NCI-H2196 (cell line): Measurements from ENCODE around the gene RNF187.

Source experiments
- DNase-seq: peaks from one replicate; lab custom pipeline; 2025; ENCODE audit not compliant: unreplicated experiment; lab: John Stamatoyannopoulos, UW

Gene RNF187

GRCh38 chr1:228508840-228509415 lies 21.7 kb downstream of the RNF187 start:
- DNase-seq: no peak

DNA sequence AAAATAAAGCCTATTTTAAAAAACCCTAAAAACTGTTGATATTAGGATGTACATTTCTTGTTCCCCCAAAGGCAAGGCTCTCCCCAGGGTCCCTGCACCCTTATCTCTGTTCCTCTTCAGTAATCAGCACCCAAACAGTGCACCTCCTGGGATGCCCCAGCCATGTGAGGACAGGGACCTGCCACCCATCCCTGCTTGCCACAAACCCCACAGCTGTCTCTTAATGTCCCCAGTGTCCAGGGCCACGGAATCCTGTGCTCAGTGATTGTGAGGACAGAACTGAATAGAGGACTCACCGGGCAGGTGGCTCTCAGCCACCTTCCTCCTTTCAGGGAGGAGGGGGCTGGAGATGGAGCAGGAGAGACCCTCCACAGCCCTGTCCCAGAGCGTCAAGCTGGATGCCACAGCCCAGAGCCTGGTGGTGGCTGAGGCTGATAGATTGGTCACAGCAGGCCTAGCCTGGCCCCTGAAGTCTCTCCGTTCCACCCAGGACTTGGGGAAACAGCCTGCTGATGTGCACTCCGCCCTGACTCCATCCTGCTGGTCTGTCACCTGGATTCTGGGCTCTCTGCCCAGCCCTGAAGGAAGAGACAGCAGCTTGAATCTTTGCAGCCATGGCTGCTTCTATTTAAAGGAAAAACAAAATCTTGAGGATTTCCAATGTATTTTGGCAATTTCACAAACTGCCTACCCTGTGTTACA lies 23.1 kb downstream of the RNF187 start:
- DNase-seq: no peak

DNA sequence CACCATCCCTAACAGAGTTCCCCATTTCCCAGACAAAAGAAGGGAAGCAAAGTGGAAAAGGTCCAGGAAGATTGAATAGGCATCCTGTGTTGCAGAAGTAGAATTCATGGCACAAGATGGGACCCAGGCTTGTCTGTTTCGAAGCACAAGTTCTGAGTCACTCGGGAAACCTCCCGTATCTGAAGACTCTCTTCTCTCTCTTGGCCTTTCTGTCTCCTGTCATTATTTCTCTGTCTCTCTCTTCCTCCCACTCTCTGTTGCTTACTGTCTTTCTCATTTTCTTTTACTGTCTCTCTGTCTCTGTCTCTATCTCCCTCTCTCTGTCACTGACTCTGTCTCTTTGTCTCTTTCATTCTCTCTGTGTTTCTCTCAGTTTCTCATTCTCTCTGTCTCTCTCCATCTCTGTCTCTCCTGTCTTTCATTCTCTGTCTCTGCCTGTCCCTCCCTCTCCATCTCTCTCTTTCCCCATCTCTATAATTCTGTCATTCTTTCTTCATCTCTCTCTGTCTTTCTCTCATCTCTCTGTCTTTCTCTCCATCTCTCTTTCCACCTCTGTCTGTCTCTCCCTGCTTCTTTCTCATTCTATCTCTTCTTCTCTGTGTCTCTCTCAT lies 23.7 kb downstream of the RNF187 start:
- no peak for DNase-seq

DNA sequence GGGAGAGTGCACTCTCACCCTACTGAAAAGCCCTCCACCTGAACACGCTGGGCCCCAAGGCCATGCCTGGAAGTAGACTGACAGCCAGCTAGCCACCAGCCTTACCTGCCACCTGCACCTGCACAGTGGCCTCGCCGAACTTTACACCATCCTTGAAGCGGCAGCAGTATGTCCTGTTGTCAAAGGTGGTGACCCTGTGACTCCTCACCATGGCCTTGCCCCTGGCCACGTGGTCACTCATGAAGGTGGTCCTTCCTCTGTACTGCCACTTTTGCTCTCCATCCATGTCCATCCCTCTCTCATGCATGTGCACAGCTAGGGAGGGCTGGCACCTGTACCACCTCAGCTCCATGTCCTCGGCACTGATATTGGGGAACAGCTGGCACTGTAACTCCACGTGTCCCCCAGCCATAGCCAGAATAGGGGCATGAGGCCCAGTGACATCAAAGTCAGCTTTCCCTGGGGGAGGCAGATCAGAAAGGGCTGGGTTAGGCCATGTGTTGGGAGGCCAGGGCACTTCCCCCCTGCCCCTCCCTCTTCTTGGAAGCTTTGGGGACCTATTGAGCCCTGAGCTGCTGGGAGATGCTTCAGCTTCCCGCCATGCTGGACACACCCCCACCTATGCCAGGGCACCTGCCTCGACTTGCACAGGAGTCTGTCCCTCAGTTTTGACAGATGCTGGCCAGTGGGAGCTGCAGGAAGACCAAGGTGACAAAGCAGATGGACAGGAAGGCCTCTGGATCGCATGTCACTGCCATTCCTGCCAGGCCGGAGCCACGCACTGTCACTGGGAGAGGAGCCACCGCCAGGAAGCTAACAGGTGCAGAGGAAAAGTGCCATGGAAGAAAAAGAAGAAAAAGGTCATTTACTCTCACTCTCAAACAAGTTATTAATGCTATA lies 24.6 kb downstream of the RNF187 start:
- no peak for DNase-seq

GRCh38 chr1:228512781-228513198 lies 25.6 kb downstream of the RNF187 start:
- no peak for DNase-seq

- DNase-seq: no peak
These were observed 26.2 kb downstream of the RNF187 start for GRCh38 chr1:228513236-228513900.

GRCh38 chr1:228514421-228514820 lies 27.2 kb downstream of the RNF187 start:
- no peak for DNase-seq

GRCh38 chr1:228515200-228515834 lies 28.1 kb downstream of the RNF187 start:
- DNase-seq: peak; percentile 14

DNA sequence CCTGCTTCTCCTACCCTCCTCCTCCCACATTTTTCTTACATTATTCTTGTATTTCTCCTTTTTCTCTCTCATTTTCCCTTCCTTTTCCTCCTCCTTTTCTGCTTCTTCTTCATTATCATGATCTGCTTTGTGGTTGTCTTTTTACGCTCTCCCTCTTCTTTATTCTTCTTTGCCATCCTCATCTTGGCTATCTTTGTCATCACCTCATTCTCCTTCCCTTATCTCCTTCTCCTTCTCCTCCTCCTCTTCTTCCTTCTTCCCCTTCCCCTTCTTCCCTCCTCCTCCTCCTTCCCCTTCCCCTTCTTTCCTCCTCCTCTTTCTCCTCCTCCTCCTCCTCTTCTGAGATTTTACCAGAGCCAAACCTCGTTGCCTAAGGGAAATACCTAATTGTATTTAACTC lies 30.5 kb downstream of the RNF187 start:
- no peak for DNase-seq

DNA sequence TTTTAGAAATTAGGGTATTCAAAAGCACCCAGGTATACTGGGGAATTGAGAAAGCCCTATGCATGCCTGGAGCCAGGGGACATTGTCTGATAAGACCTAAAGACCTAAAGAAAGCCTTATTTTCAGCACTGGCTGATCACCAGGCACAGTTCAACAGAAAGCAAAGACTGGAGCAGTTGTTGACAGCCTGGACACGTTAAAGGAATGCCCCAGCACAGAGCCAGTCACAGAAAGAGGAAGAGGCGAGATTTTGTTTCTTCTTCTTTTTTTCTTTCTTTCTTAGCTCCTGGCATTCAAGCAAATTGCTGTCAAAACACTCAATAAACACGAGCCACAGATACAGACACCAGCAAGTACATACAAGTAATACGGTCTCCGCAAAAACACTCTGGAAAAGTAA lies 40.4 kb downstream of the RNF187 start:
- no peak for DNase-seq

GRCh38 chr1:228528612-228529011 lies 41.4 kb downstream of the RNF187 start:
- no peak for DNase-seq

DNA sequence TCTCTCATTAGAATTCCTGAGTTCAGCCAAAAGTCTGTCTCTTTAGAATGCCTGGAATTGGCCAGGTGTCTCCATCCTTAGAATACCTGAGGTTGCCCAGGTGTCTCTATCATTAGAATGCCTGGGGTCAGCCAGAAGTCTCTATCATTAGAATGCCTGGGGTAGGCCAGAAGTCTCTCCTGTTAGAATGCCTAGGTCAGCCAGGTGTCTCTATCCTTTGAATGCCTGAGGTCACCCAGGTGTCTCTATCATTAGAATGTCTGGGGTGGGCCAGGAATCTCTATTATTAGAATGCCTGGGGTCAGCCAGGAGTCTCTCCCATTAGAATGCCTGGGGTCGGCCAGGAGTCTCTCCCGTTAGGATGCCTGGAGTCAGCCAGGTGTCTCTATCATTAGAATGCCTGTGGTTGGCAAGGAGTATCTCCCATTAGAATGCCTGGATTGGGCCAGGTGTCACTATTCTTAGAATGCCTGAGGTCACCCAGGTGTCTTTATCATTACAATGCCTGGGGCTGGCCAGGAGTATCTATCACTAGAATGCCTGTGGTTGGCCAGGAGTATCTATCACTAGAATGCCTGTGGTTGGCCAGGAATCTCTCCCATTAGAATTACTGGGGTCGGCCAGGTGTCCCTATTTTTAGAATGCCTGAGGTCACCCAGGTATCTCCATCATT lies 43.0 kb downstream of the RNF187 start:
- no peak for DNase-seq

DNA sequence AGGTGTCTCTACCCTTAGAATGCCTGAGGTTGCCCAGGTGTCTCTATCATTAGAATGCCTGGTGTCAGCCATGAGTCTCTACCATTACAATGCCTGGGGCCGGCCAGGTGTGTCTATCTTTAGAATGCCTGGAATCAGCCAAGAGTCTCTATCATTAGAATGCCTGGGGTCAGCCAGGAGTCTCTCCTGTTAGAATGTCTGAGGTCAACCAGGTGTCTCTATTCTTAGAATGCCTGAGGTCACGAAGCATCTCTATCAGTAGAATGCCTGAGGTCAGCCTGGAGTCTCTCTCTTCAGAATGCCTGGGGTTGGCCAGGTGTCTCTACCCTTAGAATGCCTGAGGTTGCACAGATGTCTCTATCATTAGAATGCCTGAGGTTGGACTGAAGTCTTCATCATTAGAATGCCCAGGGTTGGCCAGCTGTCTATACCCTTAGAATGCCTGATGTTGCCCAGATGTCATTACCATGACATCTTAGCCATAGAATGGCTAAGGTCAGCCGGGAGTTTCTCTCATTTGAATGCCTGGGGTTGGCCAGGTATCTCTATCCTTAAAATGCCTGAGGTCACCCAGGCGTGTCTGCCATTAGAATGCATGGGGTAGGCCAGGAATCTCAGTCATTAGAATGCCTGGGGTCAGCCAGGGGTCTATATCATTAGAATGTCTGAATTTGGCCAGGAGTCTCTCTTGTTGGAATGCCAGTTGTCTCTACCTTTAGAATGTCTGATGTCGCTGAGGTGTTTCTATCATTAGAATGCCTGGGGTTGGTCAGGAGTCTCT lies 44.0 kb downstream of the RNF187 start:
- DNase-seq: no peak

DNA sequence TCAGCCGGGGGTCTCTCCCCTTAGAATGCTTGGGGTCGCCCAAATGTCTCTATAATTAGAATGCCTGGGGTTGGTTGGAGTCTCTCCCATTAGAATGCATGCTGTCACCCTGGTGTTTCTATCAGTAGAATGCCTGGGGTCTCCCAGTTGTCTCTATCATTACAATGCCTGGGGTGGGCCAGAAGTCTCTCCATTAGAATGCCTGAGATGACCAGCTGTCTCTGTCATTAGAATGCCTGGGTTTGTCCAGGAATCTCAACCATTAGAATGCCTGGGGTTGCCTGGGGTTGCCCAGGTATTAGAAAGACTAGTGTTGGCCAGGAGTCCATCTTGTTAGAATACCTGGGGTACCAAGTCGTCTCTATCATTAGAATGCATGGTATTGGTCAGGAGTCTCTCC lies 51.6 kb downstream of the RNF187 start:
- no peak for DNase-seq

DNA sequence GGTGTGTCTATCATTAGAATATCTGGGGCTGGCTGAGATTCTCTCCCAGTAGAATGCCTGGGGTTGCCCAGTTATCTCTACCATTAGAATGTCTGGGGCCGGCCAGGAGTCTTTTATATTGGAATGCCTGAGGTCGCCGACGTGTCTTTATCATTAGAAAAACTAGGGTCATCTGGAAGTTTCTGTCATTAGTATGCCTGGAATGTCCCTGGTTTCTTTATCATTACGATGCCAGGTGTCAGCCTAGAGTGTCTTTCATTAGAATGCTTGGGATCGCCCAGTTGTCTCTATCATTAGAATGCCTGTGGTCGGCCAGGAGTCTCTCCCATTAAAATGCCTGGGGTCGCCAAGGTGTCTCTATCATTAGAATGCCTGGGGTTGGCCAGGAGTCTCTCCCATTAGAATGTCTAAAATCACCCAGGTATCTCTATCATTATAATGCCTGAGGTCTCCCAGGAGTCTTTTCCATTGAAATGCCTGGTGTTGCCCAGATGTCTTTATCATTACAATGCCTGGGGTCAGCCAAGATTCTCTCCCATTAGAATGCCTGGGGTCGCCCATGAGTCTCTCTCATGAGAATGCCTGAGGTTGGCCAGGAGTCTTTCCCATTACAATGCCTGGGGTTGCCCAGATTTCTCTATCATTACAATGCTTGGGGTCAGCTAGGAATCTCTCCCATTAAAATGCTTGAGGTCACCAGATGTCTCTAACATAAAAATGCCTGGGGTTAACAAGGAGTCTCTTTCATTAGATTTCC lies 53.2 kb downstream of the RNF187 start:
- no peak for DNase-seq

DNA sequence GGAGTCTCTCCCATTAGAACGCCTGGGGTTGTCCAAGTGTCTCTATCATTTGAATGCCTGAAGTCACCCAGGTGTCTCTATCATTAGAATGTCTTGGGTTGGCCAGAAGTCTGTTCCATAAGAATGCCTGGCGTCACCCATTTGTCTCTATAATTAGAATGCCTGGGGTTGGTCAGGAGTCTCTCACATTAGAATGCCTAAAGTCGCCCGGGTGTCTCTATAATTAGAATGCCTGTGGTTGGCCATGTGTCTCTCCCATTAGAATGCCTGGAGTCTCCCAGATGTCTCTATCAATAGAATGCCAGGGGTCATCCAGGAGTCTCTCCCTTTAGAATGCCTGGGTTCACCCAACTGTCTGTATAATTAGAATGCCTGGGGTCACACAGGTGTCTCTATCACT lies 54.5 kb downstream of the RNF187 start:
- no peak for DNase-seq

DNA sequence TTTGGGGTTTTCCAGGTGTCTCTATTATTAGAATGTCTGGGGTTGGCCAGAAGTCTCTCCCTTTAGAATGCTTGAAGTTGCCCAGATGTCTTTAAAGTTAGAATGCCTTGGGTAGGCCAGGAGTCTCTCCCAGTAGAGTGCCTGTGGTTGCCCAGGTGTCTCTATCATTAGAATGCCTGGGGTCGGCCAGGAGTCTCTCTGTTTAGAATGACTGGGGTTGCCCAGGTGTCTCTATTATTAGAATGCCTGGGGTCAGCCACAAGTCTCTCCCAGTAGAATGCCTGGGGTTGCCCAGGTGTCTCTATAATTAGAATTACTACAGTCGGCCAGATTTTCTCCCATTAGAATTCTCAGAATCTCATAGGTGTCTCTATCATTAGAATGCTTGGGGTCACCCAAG lies 55.2 kb downstream of the RNF187 start:
- DNase-seq: no peak

DNA sequence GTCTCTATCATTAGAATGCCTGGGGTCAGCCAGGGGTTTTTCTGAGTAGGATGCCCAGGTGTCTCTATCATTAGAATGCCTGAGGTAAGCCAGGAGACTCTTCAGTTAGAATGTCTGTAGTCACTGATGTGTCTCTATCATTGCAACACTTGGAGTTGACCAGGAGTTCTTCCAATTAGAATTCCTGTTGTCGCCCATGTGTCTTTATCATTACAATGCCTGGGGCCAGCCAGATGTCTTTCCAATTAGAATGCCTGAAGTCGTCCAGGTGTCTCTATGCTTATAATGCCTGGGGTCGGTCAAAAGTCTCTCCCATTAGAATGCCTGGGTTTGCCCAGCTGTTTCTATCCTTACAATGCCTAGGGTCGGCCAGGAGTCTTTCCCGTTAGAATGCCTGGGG lies 55.8 kb downstream of the RNF187 start:
- DNase-seq: no peak

- no peak for DNase-seq
These were observed 56.2 kb downstream of the RNF187 start for GRCh38 chr1:228543396-228543795.
